NCI-H1436 treated with DMSO at 0.1 percent for 48 hours (cell line): Measurements from ENCODE around the gene TRRAP.
"Not testable (repeated sequence)": the region's sequence is repeated elsewhere in the genome, so short reads cannot be mapped to it uniquely, and the experiment has no call there.

ENCODE experiments used
- DNase-seq: peaks from one replicate; lab custom pipeline; 2025; lab: John Stamatoyannopoulos, UW

The TRRAP gene

GRCh38 chr7:99030457-99030856, 152.1 kb downstream of the TRRAP start:
- DNase-seq, result no peak

GRCh38 chr7:99030951-99031350, 152.6 kb downstream of the TRRAP start:
- DNase-seq, result no peak

- DNase-seq, result no peak
Observed at GRCh38 chr7:99031496-99031895, 153.2 kb downstream of the TRRAP start.

GRCh38 chr7:99032928-99033327, 154.6 kb downstream of the TRRAP start:
- no peak for DNase-seq

- no peak for DNase-seq
Observed at GRCh38 chr7:99033765-99034164, 155.4 kb downstream of the TRRAP start.

- DNase-seq, result no peak
Observed at GRCh38 chr7:99034932-99035722, 156.8 kb downstream of the TRRAP start.

GRCh38 chr7:99035723-99036545, 157.6 kb downstream of the TRRAP start:
- DNase-seq, result no peak

GRCh38 chr7:99036546-99037111, 158.3 kb downstream of the TRRAP start:
- DNase-seq, result no peak

- no peak for DNase-seq
Observed at GRCh38 chr7:99037327-99037940, 159.1 kb downstream of the TRRAP start.

GRCh38 chr7:99038086-99038855, 159.9 kb downstream of the TRRAP start:
- no peak for DNase-seq

GRCh38 chr7:99039384-99039891, 161.1 kb downstream of the TRRAP start:
- no peak for DNase-seq

GRCh38 chr7:99040104-99040958, 162.0 kb downstream of the TRRAP start:
- DNase-seq, result no peak

GRCh38 chr7:99041526-99041925, 163.2 kb downstream of the TRRAP start:
- no peak for DNase-seq

- no peak for DNase-seq
Observed at GRCh38 chr7:99042957-99043356, 164.6 kb downstream of the TRRAP start.

GRCh38 chr7:99044858-99045257, 166.5 kb downstream of the TRRAP start:
- not testable (repeated sequence) for DNase-seq

GRCh38 chr7:99046262-99046661, 167.9 kb downstream of the TRRAP start:
- DNase-seq, result not testable (repeated sequence)

- no peak for DNase-seq
Observed at GRCh38 chr7:99046722-99047121, 168.4 kb downstream of the TRRAP start.

- DNase-seq, result no peak
Observed at GRCh38 chr7:99047526-99048077, 169.3 kb downstream of the TRRAP start.

- no peak for DNase-seq
Observed at GRCh38 chr7:99050971-99051370, 172.6 kb downstream of the TRRAP start.

GRCh38 chr7:99054781-99055180, 176.4 kb downstream of the TRRAP start:
- no peak for DNase-seq
